GM18520 (cell line): ENCODE measurements around the gene CNTLN.
"Not testable (repeated sequence)": the region's sequence is repeated elsewhere in the genome, so short reads cannot be mapped to it uniquely, and the experiment has no call there.

Experiments
- ATAC-seq: cut with Tn5 transposase; IDR thresholded peaks from one replicate; pipeline ENCODE4 v1.9.1; 2021; ENCODE audit not compliant: unreplicated experiment

Gene CNTLN

GRCh38 chr9:17291766-17292165, 156.9 kb downstream of the CNTLN start:
- ATAC-seq, result no peak

GRCh38 chr9:17293685-17294084, 158.8 kb downstream of the CNTLN start:
- no peak for ATAC-seq

GRCh38 chr9:17294822-17295624, 160.2 kb downstream of the CNTLN start:
- ATAC-seq, result no peak

GRCh38 chr9:17315341-17315740, 180.5 kb downstream of the CNTLN start:
- no peak for ATAC-seq

GRCh38 chr9:17318821-17319320, 184.0 kb downstream of the CNTLN start:
- ATAC-seq, result no peak

GRCh38 chr9:17319864-17320263, 185.0 kb downstream of the CNTLN start:
- ATAC-seq, result no peak

GRCh38 chr9:17322882-17323864, 188.3 kb downstream of the CNTLN start:
- ATAC-seq, result no peak

- ATAC-seq, result no peak
These were observed 193.5 kb downstream of the CNTLN start for GRCh38 chr9:17328331-17328730.

- ATAC-seq, result no peak
These were observed 195.3 kb downstream of the CNTLN start for GRCh38 chr9:17330097-17330496.

- no peak for ATAC-seq
These were observed 197.3 kb downstream of the CNTLN start for GRCh38 chr9:17332115-17332514.

GRCh38 chr9:17339156-17339555, 204.3 kb downstream of the CNTLN start:
- no peak for ATAC-seq

GRCh38 chr9:17342696-17343095, 207.9 kb downstream of the CNTLN start:
- ATAC-seq, result no peak

GRCh38 chr9:17349831-17350230, 215.0 kb downstream of the CNTLN start:
- no peak for ATAC-seq

- not testable (repeated sequence) for ATAC-seq
These were observed 219.2 kb downstream of the CNTLN start for GRCh38 chr9:17354006-17354405.

GRCh38 chr9:17361378-17361777, 226.5 kb downstream of the CNTLN start:
- ATAC-seq, result no peak

- no peak for ATAC-seq
These were observed 232.2 kb downstream of the CNTLN start for GRCh38 chr9:17367035-17367434.

GRCh38 chr9:17380126-17380861, 245.5 kb downstream of the CNTLN start:
- ATAC-seq, result no peak

GRCh38 chr9:17387565-17387964, 252.7 kb downstream of the CNTLN start:
- no peak for ATAC-seq

- no peak for ATAC-seq
These were observed 254.2 kb downstream of the CNTLN start for GRCh38 chr9:17389026-17389425.

- ATAC-seq, result no peak
These were observed 260.2 kb downstream of the CNTLN start for GRCh38 chr9:17394881-17395510.
